Nephron (organoid): ENCODE results near the gene DUSP9.

ENCODE experiments used
- H3K27ac Mint-ChIP-seq, 3 experiments: 2 replicates each; pipeline ENCODE4 v1.8.0; 2020; ENCODE audit warnings: mixed read lengths in 3 of 3, mild to moderate bottlenecking in 2 of 3, moderate library complexity in 1 of 3
- H3K27me3 Mint-ChIP-seq: 2 replicates; pipeline ENCODE4 v1.8.0; 2021; ENCODE audit warnings: low read depth, mild to moderate bottlenecking, moderate library complexity, mixed read lengths
- H3K36me3 Mint-ChIP-seq: 2 replicates; pipeline ENCODE4 v1.8.0; 2020; ENCODE audit warnings: low read depth, mixed read lengths
- H3K4me1 Mint-ChIP-seq: 2 replicates; pipeline ENCODE4 v1.8.0; 2020; ENCODE audit warnings: mixed read lengths
- H3K4me3 Mint-ChIP-seq, 3 experiments: 2 replicates each; pipeline ENCODE4 v1.8.0; 2020; ENCODE audit warnings: mild to moderate bottlenecking in 3 of 3, mixed read lengths in 3 of 3, moderate library complexity in 2 of 3
- H3K9me3 Mint-ChIP-seq: 2 replicates; pipeline ENCODE4 v1.8.0; 2020; ENCODE audit warnings: mixed read lengths
- TF ChIP-seq, protein P1 (sequence below), 3 experiments: fragments of 200-600 bp; sonication (generic); IDR thresholded peaks; one replicate each; pipeline ENCODE4 v1.5.0; 2021; ENCODE audit warnings: antibody characterized with exemption in 3 of 3; ENCODE audit not compliant: unreplicated experiment in 3 of 3

Gene DUSP9

DNA sequence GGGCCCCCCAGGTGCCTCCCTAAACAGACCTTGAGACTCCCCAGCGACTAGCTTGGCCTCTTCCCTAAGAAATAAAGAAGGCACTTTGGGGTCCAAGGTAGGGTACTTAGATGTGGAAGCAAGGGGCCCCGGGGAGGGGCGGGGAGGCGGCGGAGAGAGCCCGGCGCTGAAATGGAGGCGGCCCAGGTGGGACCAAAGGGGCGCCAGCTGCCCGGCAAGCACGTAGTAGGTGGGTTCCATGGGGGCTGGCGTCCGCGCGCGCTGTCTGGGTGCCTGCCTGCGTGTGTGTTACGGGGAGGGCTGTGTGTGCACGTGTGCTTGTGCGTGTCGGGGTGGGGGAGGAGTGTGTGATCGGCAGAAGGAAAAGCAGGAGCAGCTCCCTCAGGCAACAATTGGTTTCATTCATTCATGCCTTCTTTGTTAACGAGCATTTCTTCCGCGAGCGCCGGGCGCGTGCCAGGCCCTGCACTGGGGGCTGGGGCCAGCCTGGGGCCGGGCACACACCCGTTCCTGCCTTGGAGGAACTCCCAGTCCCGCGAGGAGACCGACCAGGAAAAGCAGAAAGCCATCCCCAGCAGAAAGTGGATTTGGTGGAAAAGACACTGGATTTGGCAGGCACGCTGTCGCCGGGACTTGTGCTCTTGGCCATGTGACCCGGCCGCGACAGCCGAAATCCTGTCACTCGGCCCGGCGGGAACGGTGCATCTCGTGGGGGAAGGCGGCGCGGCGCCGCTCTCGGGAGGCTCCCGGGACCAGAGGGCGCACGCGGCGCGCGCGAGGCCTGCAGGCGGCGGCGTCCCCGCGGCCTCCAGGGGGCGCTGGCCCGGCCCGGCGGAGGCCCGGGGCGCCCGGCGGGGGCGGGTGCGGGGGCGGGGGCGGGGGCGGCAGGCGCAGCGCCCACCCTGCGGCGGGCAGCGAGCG is 3.3 kb upstream of the DUSP9 start:
- TF ChIP-seq, protein P1, sequence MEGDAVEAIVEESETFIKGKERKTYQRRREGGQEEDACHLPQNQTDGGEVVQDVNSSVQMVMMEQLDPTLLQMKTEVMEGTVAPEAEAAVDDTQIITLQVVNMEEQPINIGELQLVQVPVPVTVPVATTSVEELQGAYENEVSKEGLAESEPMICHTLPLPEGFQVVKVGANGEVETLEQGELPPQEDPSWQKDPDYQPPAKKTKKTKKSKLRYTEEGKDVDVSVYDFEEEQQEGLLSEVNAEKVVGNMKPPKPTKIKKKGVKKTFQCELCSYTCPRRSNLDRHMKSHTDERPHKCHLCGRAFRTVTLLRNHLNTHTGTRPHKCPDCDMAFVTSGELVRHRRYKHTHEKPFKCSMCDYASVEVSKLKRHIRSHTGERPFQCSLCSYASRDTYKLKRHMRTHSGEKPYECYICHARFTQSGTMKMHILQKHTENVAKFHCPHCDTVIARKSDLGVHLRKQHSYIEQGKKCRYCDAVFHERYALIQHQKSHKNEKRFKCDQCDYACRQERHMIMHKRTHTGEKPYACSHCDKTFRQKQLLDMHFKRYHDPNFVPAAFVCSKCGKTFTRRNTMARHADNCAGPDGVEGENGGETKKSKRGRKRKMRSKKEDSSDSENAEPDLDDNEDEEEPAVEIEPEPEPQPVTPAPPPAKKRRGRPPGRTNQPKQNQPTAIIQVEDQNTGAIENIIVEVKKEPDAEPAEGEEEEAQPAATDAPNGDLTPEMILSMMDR (IDR thresholded peaks at IDR 0.05; ENCODE audit: unreplicated experiment in 3 of 3), result peak in 1 of 3 experiments; percentile 24
- H3K4me3 Mint-ChIP-seq, result peak overlapping the region; percentile 60 to 77 (median 71)
- H3K36me3 Mint-ChIP-seq, result no peaks in the 10 kb centered on the region

GRCh38 chrX:153644356-153645125 is 2.5 kb upstream of the DUSP9 start:
- TF ChIP-seq, protein P1 (IDR thresholded peaks at IDR 0.05; ENCODE audit: unreplicated experiment in 3 of 3), result peak in 1 of 3 experiments; percentile 13
- Mint-ChIP-seq H3K27me3 (peaks cover 56% of the 10 kb centered on the region), H3K4me1 (peaks cover 3% of the 10 kb centered on the region), H3K4me3 (peak overlapping the region; percentile 50 to 75 (median 62)), H3K36me3 (no peaks in the 10 kb centered on the region), H3K27ac (peak overlapping the region in 1 of 3 experiments; percentile 19), H3K9me3 (peaks cover 5% of the 10 kb centered on the region)

More for the DNA sequence above, 3.3 kb upstream of the DUSP9 start:
- H3K4me1 Mint-ChIP-seq, result peaks cover 7% of the 10 kb centered on the region
- peaks cover 5% of the 10 kb centered on the region for H3K9me3 Mint-ChIP-seq
- peaks cover 53% of the 10 kb centered on the region for H3K27me3 Mint-ChIP-seq
- H3K27ac Mint-ChIP-seq, result peak overlapping the region in 1 of 3 experiments; percentile 50

GRCh38 chrX:153645151-153645550 is 1.9 kb upstream of the DUSP9 start:
- Mint-ChIP-seq H3K36me3 (no peaks in the 10 kb centered on the region), H3K27me3 (peaks cover 56% of the 10 kb centered on the region), H3K4me1 (peaks cover 3% of the 10 kb centered on the region), H3K4me3 (peak overlapping the region in 2 of 3 experiments; percentile 16 to 75), H3K27ac (peak overlapping the region in 1 of 3 experiments; percentile 19), H3K9me3 (peaks cover 5% of the 10 kb centered on the region)
- TF ChIP-seq, protein P1 (IDR thresholded peaks at IDR 0.05; ENCODE audit: unreplicated experiment in 3 of 3), result no peak

DNA sequence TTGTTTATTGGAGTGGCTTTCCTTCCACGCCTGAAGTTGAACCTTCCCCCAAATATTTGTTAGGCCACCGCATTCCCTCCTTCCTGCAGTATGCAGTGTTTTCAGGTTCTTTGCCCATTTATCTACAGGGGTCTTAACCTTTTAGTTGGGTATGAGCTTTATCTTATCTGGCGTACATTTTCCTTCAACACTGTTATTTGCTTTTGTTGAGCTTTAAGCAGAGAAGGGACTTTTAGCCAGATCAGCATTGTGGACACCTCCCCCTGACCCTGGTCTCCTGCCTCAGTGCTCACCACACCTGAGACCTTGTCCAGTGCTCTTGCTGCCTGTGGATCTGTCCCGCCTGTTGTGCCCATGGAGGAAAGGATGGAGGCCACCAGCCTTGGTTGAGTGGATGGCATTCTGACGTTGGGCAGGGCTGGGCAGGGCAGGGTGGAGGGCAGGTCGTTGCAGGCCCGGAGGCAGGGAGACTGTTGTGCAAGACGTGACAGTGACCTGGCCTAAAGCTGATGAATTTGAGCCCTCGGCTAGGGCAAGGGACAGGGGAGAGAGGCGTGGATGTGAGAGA is 998 bp upstream of the DUSP9 start:
- Mint-ChIP-seq H3K36me3 (no peaks in the 10 kb centered on the region), H3K9me3 (peaks cover 5% of the 10 kb centered on the region), H3K27ac (no peak overlapping the region), H3K27me3 (peaks cover 55% of the 10 kb centered on the region), H3K4me1 (peaks cover 3% of the 10 kb centered on the region), H3K4me3 (peak overlapping the region in 2 of 3 experiments; percentile 3 to 36)
- TF ChIP-seq, protein P1 (IDR thresholded peaks at IDR 0.05; ENCODE audit: unreplicated experiment in 3 of 3), result no peak

GRCh38 chrX:153647461-153648357 is 706 bp downstream of the DUSP9 start:
- Mint-ChIP-seq H3K36me3 (no peaks in the 10 kb centered on the region), H3K9me3 (peaks cover 13% of the 10 kb centered on the region), H3K27me3 (peaks cover 51% of the 10 kb centered on the region), H3K4me3 (peak overlapping the region in 1 of 3 experiments; percentile 69), H3K27ac (no peak overlapping the region), H3K4me1 (no peaks in the 10 kb centered on the region)
- TF ChIP-seq, protein P1 (IDR thresholded peaks at IDR 0.05; ENCODE audit: unreplicated experiment in 3 of 3), result no peak
